A549 treated with RU486 at 1 μM for 4 hours (cell line): Measurements from ENCODE around the gene SERHL2. TPM values are rescaled to one million over a fixed set of nuclear protein-coding genes. Genes with fewer than 3 reads are reported as not detected.

Source experiments
- total RNA-seq: library from RNA; stranded (reverse); fragments of 200-300 nt; extraction: Qiagen RNA extraction; gene quantifications from 5 replicates; pipeline ENCODE4 v1.2.3, GENCODE V29; 2022; ENCODE audit warnings: low read depth

Gene SERHL2
- total RNA-seq = 0.23 to 0.27 TPM (median 0.26 TPM) in 3 of 5 replicates, not detected in the others

GRCh38 chr22:42553475-42554361, at the start of gene SERHL2:
Gene SERHL2, plus strand, starts transcription at chr22:42553956. Its CDS starts 65 bp downstream, at chr22:42554021.

GRCh38 chr22:42519525-42520401, 34.0 kb upstream of the SERHL2 start, which contains the start of gene RRP7A:
Gene RRP7A, minus strand, starts transcription at chr22:42519796. Its CDS starts 10 bp downstream, at chr22:42519786.

GRCh38 chr22:42614312-42615091, 60.7 kb downstream of the SERHL2 start, which contains the start of gene POLDIP3:
Gene POLDIP3, minus strand, starts transcription at chr22:42614883. Its CDS starts 26 bp downstream, at chr22:42614857.

Other genes starting within 250 kb of the SERHL2 start
- not detected in 5 replicates for gene NFAM1, start 121.6 kb upstream of the SERHL2 start, total RNA-seq
- 41.6 to 58.7 TPM (median 53.4 TPM) in 5 replicates for gene RRP7A, start 34.2 kb upstream of the SERHL2 start, total RNA-seq
- gene POLDIP3, start 60.9 kb downstream of the SERHL2 start, total RNA-seq = 36.5 to 40.1 TPM (median 39.2 TPM) in 5 replicates
- not detected in 5 replicates for gene ATP5MGL, start 86.6 kb downstream of the SERHL2 start, total RNA-seq
- 80.3 to 119 TPM (median 98.1 TPM) in 5 replicates for gene CYB5R3, start 95.4 kb downstream of the SERHL2 start, total RNA-seq
- 11.8 to 16.0 TPM (median 14.4 TPM) in 5 replicates for gene A4GALT, start 166.9 kb downstream of the SERHL2 start, total RNA-seq